Heart left ventricle (tissue), 16 donors: ENCODE measurements around the gene PATJ. TPM values are rescaled to one million over a fixed set of nuclear protein-coding genes. Genes with fewer than 3 reads are reported as not detected.

ENCODE experiments used
- ATAC-seq, 4 donors: fragments of 200-7000 bp; cut with Tn5 transposase; one replicate each; pipeline ENCODE4 v1.9.1; 2020 to 2022; ENCODE audit warnings: moderate library complexity in 4 of 4, mild to moderate bottlenecking in 3 of 4, moderate number of reproducible peaks in 1 of 4
- DNase-seq, 5 donors: peaks; one replicate each; pipeline ENCODE4 v3.0.0-alpha.2; 2020
- H3K27ac ChIP-seq, 12 donors: fragments of 200-600 bp; sonication (generic) in 4 of 12; one replicate each; pipeline versions ENCODE4 v1.5.0 to v1.8.0; 2016 to 2022; ENCODE audit warnings: mild to moderate bottlenecking in 2 of 12
- H3K27me3 ChIP-seq, 9 donors: fragments of 200-600 bp; sonication (generic) in 2 of 9; one replicate each; pipeline versions ENCODE4 v1.5.1 to v1.8.0; 2016 to 2022; ENCODE audit warnings: mild to moderate bottlenecking in 3 of 9
- H3K36me3 ChIP-seq, 9 donors: fragments of 200-600 bp; sonication (generic) in 2 of 9; one replicate each; pipeline versions ENCODE4 v1.5.0 to v1.8.0; 2018 to 2022; ENCODE audit warnings: mild to moderate bottlenecking in 2 of 9
- H3K4me1 ChIP-seq, 12 donors: fragments of 200-600 bp; sonication (generic) in 4 of 12; one replicate each; pipeline versions ENCODE4 v1.5.0 to v1.8.0; 2016 to 2022; ENCODE audit warnings: mild to moderate bottlenecking in 3 of 12
- H3K4me3 ChIP-seq, 12 donors: fragments of 200-600 bp; sonication (generic) in 4 of 12; one replicate each; pipeline versions ENCODE4 v1.5.0 to v1.8.0; 2017 to 2022; ENCODE audit warnings: mild to moderate bottlenecking in 9 of 12, moderate library complexity in 4 of 12
- H3K9me3 ChIP-seq, 12 donors: fragments of 200-600 bp; sonication (generic) in 4 of 12; one replicate each; pipeline versions ENCODE4 v1.5.0 to v1.8.0; 2016 to 2022; ENCODE audit warnings: mild to moderate bottlenecking in 1 of 12
- CTCF ChIP-seq, 12 donors: fragments of 200-600 bp; sonication (generic) in 4 of 12; IDR thresholded peaks; one replicate each; pipeline versions ENCODE4 v1.5.0 to v1.8.0; 2018 to 2022; ENCODE audit warnings: antibody characterized with exemption in 12 of 12, mild to moderate bottlenecking in 5 of 12
- POLR2A ChIP-seq, 2 donors: fragments of 450-650 bp; IDR thresholded peaks; one replicate each; pipeline ENCODE4 v1.6.1; 2017; ENCODE audit warnings: antibody characterized with exemption in 2 of 2, mild to moderate bottlenecking in 2 of 2, moderate library complexity in 2 of 2
- WGBS, 4 donors: extraction: QIAGEN DNeasy Blood & Tissue Kit in 2 of 4; methylation state at CpG; one replicate each; pipeline versions ENCODE4 v1.1.5 to v1.1.7; 2013 to 2018; 5-methylcytosine and 5-hydroxymethylcytosine counted together
- intact Hi-C, 10 donors: fragments of 100-400 bp; cut with DNase I; formaldehyde crosslinking; loops; one replicate each; pipeline versions ENCODE4 v1.11.1 to v1.14.2; 2022
- polyA plus RNA-seq, 2 donors: library from polyadenylated mRNA; stranded (reverse); fragments of 200-250 nt; gene quantifications; one replicate each; pipeline ENCODE4 v1.2.3, GENCODE V29; 2013
- total RNA-seq, 9 donors: library from RNA; depleted of rRNA in 2 of 9; stranded (reverse); fragments of >200 nt in 2 of 9; fragmentation: NEBNext Ultra II Directional in 3 of 9; extraction: Animal tissue kit (Norgen Biotek cat#: 25700) in 3 of 9; gene quantifications; one replicate each; pipeline versions ENCODE4 v1.1.0 to v1.2.4, GENCODE V29; 2016 to 2023
- donor health status: ischemic (EF 13 %, LVEDD 7.1; RV severe dilation, severe dysfunction).
- donor health status: healthy with polysubstance abuse.
- donor health status: DM: no; HTN: yes; CAD: no.
- donor health status: DM: no; HTN: no; CAD: no.
- donor health status: ischemic (EF 25% LVEDD 6.9; RV normal size, moderate dysfunction).
- donor health status: ischemic (EF 25% LVEDD 5.7; RV mildly dilated, moderate dysfunction).
- donor health status: healthy.
- donor health status: DM: yes; HTN: yes; CAD: no.
- donor health status: ischemic (EF 35%, LVEDD 5.7; RV mildly dilated, moderate dysfunction).
- donor health status: nonischemic (EF 11% LVEDD 7.7; RV severe dilation, severe dysfunction).
- donor health status: DM: yes; HTN: yes; CAD: no.
- donor health status: PGD.
- donor health status: ischemic (EF 29% LVEDD 5.4; RV normal size, mild dysfunction).
- donor health status: nonischemic (EF 23%, LVEDD 6.1; RV moderate dilation, normal function).

The PATJ gene
- total and polyA plus RNA-seq, 11 donors, result 6.6 to 190 (median 105) TPM

- Histone ChIP-seq H3K36me3 (no peaks in the 10 kb centered on the region), H3K27me3 (no peaks in the 10 kb centered on the region), H3K27ac (peak overlapping the region in 9 of 12 donors; percentile 16 to 91 (median 53)), H3K4me3 (no peak overlapping the region), H3K4me1 (peaks cover 0 to 9% (median 4%) of the 10 kb centered on the region in 12 donors), H3K9me3 (peaks cover 0 to 3% (median 0%) of the 10 kb centered on the region in 12 donors)
- DNase-seq, result no peak
- TF ChIP-seq CTCF (IDR thresholded peaks at IDR 0.05) (peak in 10 of 12 donors; percentile 7 to 50 (median 39)), POLR2A (IDR thresholded peaks at IDR 0.05) (no peak)
- ATAC-seq, result peak in 1 of 4 donors; percentile 33
- intact Hi-C loops, result loop anchor here in 3 of 10 donors (5.0 to 10.0 kb wide), 3 partner anchors 117 to 184 kb away; no protein-coding TSS in a partner anchor
- 19 to 25% (median 23%) methylated on average over 2 of the region's 2 CpGs for WGBS, 4 donors
Measured at GRCh38 chr1:61950418-61950817, 208.1 kb downstream of the PATJ start.

- no peaks in the 10 kb centered on the region for H3K36me3 ChIP-seq
- 42 to 50% (median 50%) methylated on average over 9 of the region's 9 CpGs for WGBS, 4 donors
- peaks cover 0 to 3% (median 0%) of the 10 kb centered on the region in 12 donors for H3K9me3 ChIP-seq
- H3K27me3 ChIP-seq, result no peaks in the 10 kb centered on the region
- peak overlapping the region; percentile 22 to 91 (median 70) for H3K27ac ChIP-seq
- peak overlapping the region in 11 of 12 donors; percentile 14 to 60 (median 49) for H3K4me3 ChIP-seq
- ATAC-seq, result peak; percentile 71 to 76 (median 76)
- H3K4me1 ChIP-seq, result peaks cover 0 to 13% (median 4%) of the 10 kb centered on the region in 12 donors
- TF ChIP-seq CTCF (IDR thresholded peaks at IDR 0.05) (no peak), POLR2A (IDR thresholded peaks at IDR 0.05) (no peak)
- DNase-seq, result peak in 2 of 5 donors; percentile 40 to 53
- intact Hi-C loops, result loop anchor here in 9 of 10 donors (1.0 to 10.0 kb wide), 6 partner anchors 115 to 183 kb away; no protein-coding TSS in a partner anchor
Measured at GRCh38 chr1:61951731-61952580, 209.7 kb downstream of the PATJ start.

- Histone ChIP-seq H3K36me3 (no peaks in the 10 kb centered on the region), H3K9me3 (peaks cover 0 to 3% (median 0%) of the 10 kb centered on the region in 12 donors), H3K27ac (peak overlapping the region; percentile 22 to 91 (median 70)), H3K27me3 (no peaks in the 10 kb centered on the region), H3K4me1 (peaks cover 0 to 13% (median 4%) of the 10 kb centered on the region in 12 donors), H3K4me3 (peak overlapping the region; percentile 4 to 60 (median 48))
- DNase-seq, result no peak
- 35 to 43% (median 39%) methylated on average over 1 of the region's 1 CpG for WGBS, 4 donors
- TF ChIP-seq CTCF (IDR thresholded peaks at IDR 0.05) (no peak), POLR2A (IDR thresholded peaks at IDR 0.05) (no peak)
- intact Hi-C loops, result loop anchor here in 9 of 10 donors (1.0 to 10.0 kb wide), 6 partner anchors 115 to 182 kb away; no protein-coding TSS in a partner anchor
- peak in 3 of 4 donors; percentile 8 to 39 (median 15) for ATAC-seq
Measured at GRCh38 chr1:61952675-61953074, 210.4 kb downstream of the PATJ start.
